Activated naive CD4-positive, alpha-beta T cell treated with anti-CD3 and anti-CD28 coated beads, Interleukin-2, amount 10 ng/mL, durations not matched to agents 7 days and 5 days (primary cell): ENCODE measurements around the gene MAP2K5.

Experiments
- CTCF ChIA-PET: fragments of 350-600 bp; sonication (Branson Sonifier 250); formaldehyde crosslinking; loops from one replicate; lab custom pipeline; 2021; ENCODE audit warnings: antibody characterized with exemption; lab: Charles Lee
- DNase-seq: peaks from one replicate; pipeline ENCODE4 v3.0.0-alpha.2; 2020
- H3K27ac Mint-ChIP-seq: one replicate; pipeline ENCODE4 v1.8.0; 2021; ENCODE audit warnings: mild to moderate bottlenecking, moderate library complexity, mixed read lengths
- H3K27me3 Mint-ChIP-seq: one replicate; pipeline ENCODE4 v1.8.0; 2021; ENCODE audit warnings: mild to moderate bottlenecking, mixed read lengths
- H3K36me3 Mint-ChIP-seq: one replicate; pipeline ENCODE4 v1.8.0; 2021; ENCODE audit warnings: mixed read lengths
- H3K4me1 Mint-ChIP-seq: one replicate; pipeline ENCODE4 v1.8.0; 2021; ENCODE audit warnings: mixed read lengths
- H3K4me3 Mint-ChIP-seq: one replicate; pipeline ENCODE4 v1.8.0; 2021; ENCODE audit warnings: mild to moderate bottlenecking, moderate library complexity, mixed read lengths
- H3K9me3 Mint-ChIP-seq: one replicate; pipeline ENCODE4 v1.8.0; 2021; ENCODE audit warnings: mixed read lengths

The MAP2K5 gene

GRCh38 chr15:67700023-67700422 lies 157.5 kb downstream of the MAP2K5 start:
- H3K36me3 Mint-ChIP-seq: peaks cover 7% of the 10 kb centered on the region
- no peak overlapping the region for H3K27ac Mint-ChIP-seq
- CTCF ChIA-PET: interaction anchor here (0.9 kb wide), 1 partner anchor 199 kb away, joined by 3 read pairs; no protein-coding TSS in a partner anchor
- H3K4me3 Mint-ChIP-seq: no peak overlapping the region
- H3K4me1 Mint-ChIP-seq: no peaks in the 10 kb centered on the region
- no peak for DNase-seq
- H3K9me3 Mint-ChIP-seq: no peaks in the 10 kb centered on the region
- H3K27me3 Mint-ChIP-seq: no peaks in the 10 kb centered on the region

GRCh38 chr15:67701669-67702068 lies 159.2 kb downstream of the MAP2K5 start:
- CTCF ChIA-PET: no interaction called here
- Mint-ChIP-seq H3K27ac (no peak overlapping the region), H3K27me3 (no peaks in the 10 kb centered on the region), H3K36me3 (peaks cover 12% of the 10 kb centered on the region), H3K9me3 (no peaks in the 10 kb centered on the region), H3K4me1 (no peaks in the 10 kb centered on the region), H3K4me3 (no peak overlapping the region)
- no peak for DNase-seq

GRCh38 chr15:67707520-67708283 lies 165.2 kb downstream of the MAP2K5 start:
- Mint-ChIP-seq H3K27ac (no peak overlapping the region), H3K4me1 (peaks cover 3% of the 10 kb centered on the region), H3K36me3 (peaks cover 11% of the 10 kb centered on the region), H3K27me3 (no peaks in the 10 kb centered on the region), H3K9me3 (no peaks in the 10 kb centered on the region), H3K4me3 (no peak overlapping the region)
- no peak for DNase-seq
- CTCF ChIA-PET: no interaction called here

GRCh38 chr15:67708500-67708899 lies 166.0 kb downstream of the MAP2K5 start:
- Mint-ChIP-seq H3K36me3 (peaks cover 11% of the 10 kb centered on the region), H3K4me1 (peaks cover 3% of the 10 kb centered on the region), H3K27ac (no peak overlapping the region), H3K27me3 (no peaks in the 10 kb centered on the region), H3K4me3 (no peak overlapping the region), H3K9me3 (no peaks in the 10 kb centered on the region)
- CTCF ChIA-PET: no interaction called here
- DNase-seq: no peak

- CTCF ChIA-PET: no interaction called here
- H3K4me3 Mint-ChIP-seq: no peak overlapping the region
- H3K4me1 Mint-ChIP-seq: no peaks in the 10 kb centered on the region
- H3K27ac Mint-ChIP-seq: no peak overlapping the region
- H3K9me3 Mint-ChIP-seq: no peaks in the 10 kb centered on the region
- H3K27me3 Mint-ChIP-seq: no peaks in the 10 kb centered on the region
- peaks cover 5% of the 10 kb centered on the region for H3K36me3 Mint-ChIP-seq
- DNase-seq: no peak
These were observed 172.7 kb downstream of the MAP2K5 start for GRCh38 chr15:67715170-67715569.

GRCh38 chr15:67716171-67716570 lies 173.7 kb downstream of the MAP2K5 start:
- DNase-seq: no peak

GRCh38 chr15:67717776-67718175 lies 175.3 kb downstream of the MAP2K5 start:
- Mint-ChIP-seq H3K27me3 (no peaks in the 10 kb centered on the region), H3K9me3 (no peaks in the 10 kb centered on the region), H3K36me3 (no peaks in the 10 kb centered on the region), H3K4me3 (no peak overlapping the region), H3K27ac (no peak overlapping the region), H3K4me1 (no peaks in the 10 kb centered on the region)
- CTCF ChIA-PET: no interaction called here
- DNase-seq: no peak

More at GRCh38 chr15:67716171-67716570, 173.7 kb downstream of the MAP2K5 start:
- Mint-ChIP-seq H3K9me3 (no peaks in the 10 kb centered on the region), H3K4me3 (no peak overlapping the region), H3K27ac (no peak overlapping the region), H3K4me1 (no peaks in the 10 kb centered on the region), H3K27me3 (no peaks in the 10 kb centered on the region), H3K36me3 (peaks cover 5% of the 10 kb centered on the region)
- CTCF ChIA-PET: no interaction called here

- Mint-ChIP-seq H3K27ac (no peak overlapping the region), H3K36me3 (no peaks in the 10 kb centered on the region), H3K27me3 (no peaks in the 10 kb centered on the region), H3K4me3 (no peak overlapping the region), H3K9me3 (no peaks in the 10 kb centered on the region), H3K4me1 (peaks cover 1% of the 10 kb centered on the region)
- DNase-seq: no peak
- CTCF ChIA-PET: no interaction called here
These were observed 176.9 kb downstream of the MAP2K5 start for GRCh38 chr15:67719330-67719959.

GRCh38 chr15:67720556-67721175 lies 178.2 kb downstream of the MAP2K5 start:
- Mint-ChIP-seq H3K36me3 (no peaks in the 10 kb centered on the region), H3K9me3 (no peaks in the 10 kb centered on the region), H3K4me1 (peaks cover 5% of the 10 kb centered on the region), H3K4me3 (no peak overlapping the region), H3K27me3 (no peaks in the 10 kb centered on the region), H3K27ac (no peak overlapping the region)
- no peak for DNase-seq
- CTCF ChIA-PET: interaction anchor here (0.6 kb wide), 1 partner anchor 153 kb away, joined by 3 read pairs; no protein-coding TSS in a partner anchor

- H3K9me3 Mint-ChIP-seq: no peaks in the 10 kb centered on the region
- peaks cover 5% of the 10 kb centered on the region for H3K4me1 Mint-ChIP-seq
- H3K27me3 Mint-ChIP-seq: no peaks in the 10 kb centered on the region
These were observed 179.7 kb downstream of the MAP2K5 start for GRCh38 chr15:67722030-67722817.

GRCh38 chr15:67723294-67724024 lies 181.0 kb downstream of the MAP2K5 start:
- Mint-ChIP-seq H3K9me3 (no peaks in the 10 kb centered on the region), H3K4me3 (no peak overlapping the region), H3K27ac (no peak overlapping the region), H3K4me1 (peaks cover 5% of the 10 kb centered on the region), H3K36me3 (no peaks in the 10 kb centered on the region), H3K27me3 (no peaks in the 10 kb centered on the region)
- no peak for DNase-seq
- CTCF ChIA-PET: no interaction called here

More at GRCh38 chr15:67722030-67722817, 179.7 kb downstream of the MAP2K5 start:
- Mint-ChIP-seq H3K36me3 (no peaks in the 10 kb centered on the region), H3K4me3 (no peak overlapping the region), H3K27ac (no peak overlapping the region)
- no peak for DNase-seq
- CTCF ChIA-PET: no interaction called here

- no peak for DNase-seq
- Mint-ChIP-seq H3K4me1 (peaks cover 5% of the 10 kb centered on the region), H3K36me3 (no peaks in the 10 kb centered on the region), H3K27ac (no peak overlapping the region), H3K4me3 (no peak overlapping the region), H3K9me3 (no peaks in the 10 kb centered on the region), H3K27me3 (no peaks in the 10 kb centered on the region)
- CTCF ChIA-PET: no interaction called here
These were observed 182.3 kb downstream of the MAP2K5 start for GRCh38 chr15:67724691-67725375.

GRCh38 chr15:67730135-67730534 lies 187.6 kb downstream of the MAP2K5 start:
- no peaks in the 10 kb centered on the region for H3K9me3 Mint-ChIP-seq
- H3K27me3 Mint-ChIP-seq: no peaks in the 10 kb centered on the region
- DNase-seq: no peak
- CTCF ChIA-PET: no interaction called here
- no peak overlapping the region for H3K4me3 Mint-ChIP-seq
- no peak overlapping the region for H3K27ac Mint-ChIP-seq
- H3K36me3 Mint-ChIP-seq: no peaks in the 10 kb centered on the region
- H3K4me1 Mint-ChIP-seq: peaks cover 2% of the 10 kb centered on the region
